Esophagus squamous epithelium (tissue), 4 donors: ENCODE data around the gene NSUN4.
"Not testable (repeated sequence)": the region's sequence is repeated elsewhere in the genome, so short reads cannot be mapped to it uniquely, and the experiment has no call there.

Source experiments
- POLR2A ChIP-seq, 4 donors: fragments of 450-650 bp; IDR thresholded peaks; one replicate each; pipeline ENCODE4 v1.6.1; 2017; ENCODE audit warnings: antibody characterized with exemption in 4 of 4, mild to moderate bottlenecking in 4 of 4, moderate library complexity in 3 of 4
- TF ChIP-seq, protein P1 (sequence below), 6 experiments: fragments of 450-650 bp in 4 of 6; fragments of 200-600 bp in 2 of 6; sonication (generic) in 2 of 6; IDR thresholded peaks; one replicate each; pipeline ENCODE4 v1.5.1; 2016 to 2019; ENCODE audit warnings: antibody characterized with exemption in 6 of 6, mild to moderate bottlenecking in 4 of 6, moderate library complexity in 4 of 6

DNA sequence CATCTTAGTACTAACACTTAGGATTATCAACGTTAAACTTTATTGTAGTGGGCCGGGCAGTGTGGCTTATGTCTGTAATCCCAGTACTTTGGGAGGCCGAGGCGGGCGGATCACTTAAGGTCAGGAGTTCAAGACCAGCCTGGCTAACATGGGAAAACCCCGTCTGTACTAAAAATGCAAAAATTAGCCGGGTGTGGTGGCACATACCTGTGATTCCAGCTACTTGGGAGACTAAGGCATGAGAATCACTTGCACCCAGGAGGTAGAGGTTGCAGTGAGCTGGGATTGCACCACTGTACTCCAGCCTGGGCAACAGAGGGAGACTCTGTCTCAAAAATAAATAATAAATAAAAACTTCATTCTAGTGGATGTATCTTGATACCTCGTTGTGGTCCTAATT is 25.2 kb downstream of the NSUN4 start:
- TF ChIP-seq, protein P1, sequence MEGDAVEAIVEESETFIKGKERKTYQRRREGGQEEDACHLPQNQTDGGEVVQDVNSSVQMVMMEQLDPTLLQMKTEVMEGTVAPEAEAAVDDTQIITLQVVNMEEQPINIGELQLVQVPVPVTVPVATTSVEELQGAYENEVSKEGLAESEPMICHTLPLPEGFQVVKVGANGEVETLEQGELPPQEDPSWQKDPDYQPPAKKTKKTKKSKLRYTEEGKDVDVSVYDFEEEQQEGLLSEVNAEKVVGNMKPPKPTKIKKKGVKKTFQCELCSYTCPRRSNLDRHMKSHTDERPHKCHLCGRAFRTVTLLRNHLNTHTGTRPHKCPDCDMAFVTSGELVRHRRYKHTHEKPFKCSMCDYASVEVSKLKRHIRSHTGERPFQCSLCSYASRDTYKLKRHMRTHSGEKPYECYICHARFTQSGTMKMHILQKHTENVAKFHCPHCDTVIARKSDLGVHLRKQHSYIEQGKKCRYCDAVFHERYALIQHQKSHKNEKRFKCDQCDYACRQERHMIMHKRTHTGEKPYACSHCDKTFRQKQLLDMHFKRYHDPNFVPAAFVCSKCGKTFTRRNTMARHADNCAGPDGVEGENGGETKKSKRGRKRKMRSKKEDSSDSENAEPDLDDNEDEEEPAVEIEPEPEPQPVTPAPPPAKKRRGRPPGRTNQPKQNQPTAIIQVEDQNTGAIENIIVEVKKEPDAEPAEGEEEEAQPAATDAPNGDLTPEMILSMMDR (IDR thresholded peaks at IDR 0.05): not testable (repeated sequence)
- not testable (repeated sequence) for TF ChIP-seq POLR2A (IDR thresholded peaks at IDR 0.05)
